Suprapubic skin (tissue), 4 donors: ENCODE data around the gene DDX10.

Experiments
- CTCF ChIP-seq, 2 donors: fragments of 200-600 bp in 1 of 2; fragments of 450-650 bp in 1 of 2; sonication (generic) in 1 of 2; IDR thresholded peaks; one replicate each; pipeline ENCODE4 v1.5.1; 2016 to 2019; ENCODE audit warnings: antibody characterized with exemption in 2 of 2, mild to moderate bottlenecking in 1 of 2, moderate library complexity in 1 of 2
- EP300 ChIP-seq: sonication (generic); formaldehyde crosslinking; IDR thresholded peaks from one replicate; pipeline ENCODE4 v1.6.1; 2017; ENCODE audit warnings: antibody characterized with exemption
- POLR2A ChIP-seq, 2 donors: fragments of 450-650 bp; IDR thresholded peaks; one replicate each; pipeline ENCODE4 v1.6.1; 2017; ENCODE audit warnings: antibody characterized with exemption in 2 of 2, mild to moderate bottlenecking in 2 of 2, moderate library complexity in 2 of 2
- POLR2AphosphoS5 ChIP-seq, 3 donors: sonication (generic); formaldehyde crosslinking; IDR thresholded peaks; one replicate each; pipeline ENCODE4 v1.6.1; 2017; ENCODE audit warnings: antibody characterized with exemption in 3 of 3

DNA sequence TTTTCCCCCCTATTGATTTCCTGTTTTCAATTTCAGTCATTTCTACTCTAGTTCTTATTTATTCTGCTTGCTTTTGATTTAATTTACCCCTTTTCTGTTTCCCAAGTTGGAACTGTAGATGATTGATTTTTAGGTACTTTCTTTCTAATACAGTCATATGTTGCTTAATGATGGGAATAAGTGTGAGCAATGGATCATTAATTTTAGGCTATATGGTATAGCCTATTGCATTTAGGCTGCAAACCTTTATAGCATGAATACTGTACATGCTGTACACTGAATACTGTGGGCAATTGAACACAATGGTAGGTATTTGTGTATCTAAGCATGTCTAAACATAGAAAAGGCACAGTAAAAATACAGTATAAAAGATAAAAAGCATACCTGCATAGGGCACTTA is 44.9 kb downstream of the DDX10 start:
- TF ChIP-seq CTCF (IDR thresholded peaks at IDR 0.05) (no peak), POLR2AphosphoS5 (IDR thresholded peaks at IDR 0.05) (no peak), POLR2A (IDR thresholded peaks at IDR 0.05) (no peak), EP300 (no peak)
